IMR-90 (cell line): ENCODE data around the gene TPRX2. TPM values are rescaled to one million over a fixed set of nuclear protein-coding genes. Genes with fewer than 3 reads are reported as not detected.

Experiments
- ATAC-seq: fragments of 200-7000 bp; cut with Tn5 transposase; 2 replicates; pipeline ENCODE4 v1.9.1; 2020; ENCODE audit warnings: low read depth, mild to moderate bottlenecking, moderate library complexity
- BruUV-seq: library from RNA; stranded (reverse); fragments of 400-500 nt; replicated peaks from 2 replicates; lab custom pipeline; 2021; lab: Mats Ljungman, UMichigan
- CTCF ChIA-PET: fragments of 300-600 bp; formaldehyde crosslinking; extraction: SDS; loops from one replicate; lab custom pipeline; 2021; ENCODE audit warnings: antibody characterized with exemption; lab: Yijun Ruan, JAX
- POLR2A ChIA-PET: fragments of 300-600 bp; sonication (Branson Sonifier 250); formaldehyde crosslinking; loops from one replicate; lab custom pipeline; 2022; ENCODE audit warnings: antibody characterized with exemption; ENCODE audit not compliant: unreplicated experiment; lab: Charles Lee
- DNase-seq: peaks from one replicate; pipeline ENCODE4 v3.0.0; 2013
- H2AFZ ChIP-seq: replicated peaks from 2 replicates; pipeline ENCODE3; 2013; ENCODE audit warnings: low read length, mild to moderate bottlenecking; ENCODE audit not compliant: poor library complexity
- H2AK5ac ChIP-seq: 2 replicates; pipeline ENCODE4 v1.6.1; 2013; ENCODE audit warnings: low read depth, low read length, inconsistent platforms
- H2AK9ac ChIP-seq: replicated peaks from 2 replicates; pipeline ENCODE3; 2013; ENCODE audit warnings: mild to moderate bottlenecking, low read depth, low read length, moderate library complexity; ENCODE audit not compliant: poor library complexity
- H2BK120ac ChIP-seq: 2 replicates; pipeline ENCODE4 v1.6.1; 2013; ENCODE audit warnings: low read depth, low read length, inconsistent platforms
- H2BK15ac ChIP-seq: 3 replicates; pipeline ENCODE4 v1.6.1; 2013; ENCODE audit warnings: low read depth, low read length, inconsistent platforms
- H2BK20ac ChIP-seq: 2 replicates; pipeline ENCODE4 v1.6.1; 2013; ENCODE audit warnings: low read depth, mild to moderate bottlenecking, inconsistent platforms, low read length, moderate library complexity
- H2BK5ac ChIP-seq: 2 replicates; pipeline ENCODE4 v1.6.1; 2013; ENCODE audit warnings: mild to moderate bottlenecking, low read depth, low read length, inconsistent platforms; ENCODE audit not compliant: poor library complexity, severe bottlenecking
- H3K14ac ChIP-seq: replicated peaks from 2 replicates; pipeline ENCODE4 v1.6.1; 2013; ENCODE audit warnings: low read depth, low read length, inconsistent platforms
- H3K18ac ChIP-seq: 2 replicates; pipeline ENCODE4 v1.6.1; 2013; ENCODE audit warnings: low read depth, low read length, control low read depth
- H3K23ac ChIP-seq: 2 replicates; pipeline ENCODE4 v1.6.1; 2013; ENCODE audit warnings: low read depth, low read length, inconsistent platforms
- H3K27ac ChIP-seq: 2 replicates; pipeline ENCODE4 v1.5.1; 2013; ENCODE audit warnings: mild to moderate bottlenecking, control low read depth, low read length; ENCODE audit not compliant: insufficient read depth
- H3K27me3 ChIP-seq: 2 replicates; pipeline ENCODE4 v1.6.1; 2013; ENCODE audit warnings: low read length; ENCODE audit not compliant: control insufficient read depth, insufficient read depth
- H3K36me3 ChIP-seq: 2 replicates; pipeline ENCODE4 v1.6.1; 2013; ENCODE audit warnings: low read length, mixed read lengths; ENCODE audit not compliant: control insufficient read depth, insufficient read depth
- H3K4ac ChIP-seq: 2 replicates; pipeline ENCODE4 v1.6.1; 2013; ENCODE audit warnings: low read depth, low read length, inconsistent platforms
- H3K4me1 ChIP-seq: 2 replicates; pipeline ENCODE4 v1.6.1; 2013; ENCODE audit warnings: low read length, mixed read lengths; ENCODE audit not compliant: control insufficient read depth, insufficient read depth
- H3K4me2 ChIP-seq: 2 replicates; pipeline ENCODE4 v1.6.1; 2013; ENCODE audit warnings: low read depth, mild to moderate bottlenecking, control low read depth, low read length, moderate library complexity
- H3K4me3 ChIP-seq: 2 replicates; pipeline ENCODE4 v1.5.1; 2013; ENCODE audit warnings: low read depth, mild to moderate bottlenecking, control low read depth, low read length, moderate library complexity; ENCODE audit not compliant: insufficient read depth
- H3K56ac ChIP-seq: 2 replicates; pipeline ENCODE4 v1.6.1; 2013; ENCODE audit warnings: low read length, inconsistent platforms; ENCODE audit not compliant: insufficient read depth; ENCODE audit errors: extremely low read depth
- H3K79me1 ChIP-seq, 2 experiments: 2 replicates each; pipeline ENCODE4 v1.6.1; 2013; ENCODE audit warnings: low read length in 2 of 2, inconsistent platforms in 1 of 2, low read depth in 1 of 2
- H3K9ac ChIP-seq: 2 replicates; pipeline ENCODE4 v1.6.1; 2013; ENCODE audit warnings: low read depth, low read length, control low read depth
- H3K9me1 ChIP-seq: 2 replicates; pipeline ENCODE4 v1.6.1; 2013; ENCODE audit warnings: low read length, inconsistent platforms; ENCODE audit not compliant: insufficient read depth
- H3K9me3 ChIP-seq: 2 replicates; pipeline ENCODE4 v1.6.1; 2013; ENCODE audit warnings: low read length; ENCODE audit not compliant: control insufficient read depth, insufficient read depth
- H4K20me1 ChIP-seq: 2 replicates; pipeline ENCODE4 v1.6.1; 2013; ENCODE audit warnings: low read length, inconsistent platforms; ENCODE audit not compliant: insufficient read depth
- H4K5ac ChIP-seq: 2 replicates; pipeline ENCODE4 v1.6.1; 2013; ENCODE audit warnings: mild to moderate bottlenecking, low read depth, low read length, control low read depth
- H4K8ac ChIP-seq, 2 experiments: 2 replicates each; pipeline ENCODE4 v1.6.1; 2013; ENCODE audit warnings: low read depth in 2 of 2, low read length in 2 of 2, control low read depth in 1 of 2, inconsistent platforms in 1 of 2
- H4K91ac ChIP-seq: 2 replicates; pipeline ENCODE4 v1.6.1; 2013; ENCODE audit warnings: low read depth, low read length, inconsistent platforms; ENCODE audit not compliant: insufficient read depth
- BHLHE40 ChIP-seq: fragments of 150-350 bp; IDR thresholded peaks from 2 replicates; pipeline ENCODE4 v1.6.1; 2016; ENCODE audit warnings: mild to moderate bottlenecking, low read depth, low read length
- CEBPB ChIP-seq: IDR thresholded peaks from 2 replicates; pipeline ENCODE4 v1.6.1; 2012; ENCODE audit warnings: low read depth, low read length, improper control_type of control experiment
- CHD1 ChIP-seq: IDR thresholded peaks from 2 replicates; pipeline ENCODE4 v1.6.1; 2012; ENCODE audit warnings: low read depth, low read length, improper control_type of control experiment
- CTCF ChIP-seq: conservative IDR thresholded peaks from 2 replicates; pipeline ENCODE4 v1.5.1; 2012; ENCODE audit warnings: mild to moderate bottlenecking, low read depth, low read length, improper control_type of control experiment
- FOS ChIP-seq: fragments of 150-350 bp; IDR thresholded peaks from 2 replicates; pipeline ENCODE4 v1.6.1; 2016; ENCODE audit warnings: low read depth, low read length
- MAFK ChIP-seq: IDR thresholded peaks from 2 replicates; pipeline ENCODE4 v1.6.1; 2012; ENCODE audit warnings: low read depth, low read length, improper control_type of control experiment
- MAZ ChIP-seq: IDR thresholded peaks from 2 replicates; pipeline ENCODE4 v1.6.1; 2012; ENCODE audit warnings: low read depth, mild to moderate bottlenecking, low read length, improper control_type of control experiment, moderate library complexity, borderline replicate concordance
- NFE2L2 ChIP-seq: fragments of 150-350 bp; IDR thresholded peaks from 2 replicates; pipeline ENCODE4 v1.6.1; 2016; ENCODE audit warnings: low read depth, mild to moderate bottlenecking, low read length
- POLR2A ChIP-seq: IDR thresholded peaks from 2 replicates; pipeline ENCODE4 v1.6.1; 2012; ENCODE audit warnings: mild to moderate bottlenecking, low read depth, low read length
- RAD21 ChIP-seq: IDR thresholded peaks from 2 replicates; pipeline ENCODE4 v1.6.1; 2012; ENCODE audit warnings: low read length, improper control_type of control experiment
- RCOR1 ChIP-seq: IDR thresholded peaks from 2 replicates; pipeline ENCODE4 v1.6.1; 2012; ENCODE audit warnings: mild to moderate bottlenecking, low read length, improper control_type of control experiment; ENCODE audit not compliant: insufficient replicate concordance
- RFX5 ChIP-seq: IDR thresholded peaks from 2 replicates; pipeline ENCODE4 v1.8.0; 2012; ENCODE audit warnings: low read depth, mild to moderate bottlenecking, low read length, moderate library complexity
- SMC3 ChIP-seq: fragments of 150-350 bp; IDR thresholded peaks from 2 replicates; pipeline ENCODE4 v1.6.1; 2016; ENCODE audit warnings: low read depth, mild to moderate bottlenecking, antibody characterized with exemption, low read length, moderate library complexity
- WGBS, 2 experiments: methylation state at CpG; one replicate each; pipeline versions ENCODE4 v1.1.5 to v1.1.7; 2013; ENCODE audit warnings: missing lambda C conversion rate in 2 of 2; ENCODE audit not compliant: insufficient read length in 1 of 2; ENCODE audit errors: extremely low coverage in 2 of 2; 5-methylcytosine and 5-hydroxymethylcytosine counted together
- dilution Hi-C: fragments of 300-500 bp; cut with HindIII; formaldehyde crosslinking; loops from one replicate; pipeline ENCODE4 v1.14.3; 2018; ENCODE audit warnings: low sequenced_read_pairs; ENCODE audit not compliant: unreplicated experiment
- in situ Hi-C: fragments of 300-500 bp; cut with MboI; formaldehyde crosslinking; loops from 3 replicates; pipeline ENCODE4 v1.14.3; 2019; ENCODE audit warnings: low sequenced_read_pairs, inconsistent platforms, mixed read lengths
- intact Hi-C: fragments of 100-400 bp; cut with micrococcal nuclease; formaldehyde crosslinking; loops from 2 replicates; pipeline ENCODE4 v1.10.0; 2022
- polyA plus RNA-seq, 3 experiments: library from polyadenylated mRNA; depleted of rRNA; stranded (reverse); fragments of >200 nt; gene quantifications; 2 replicates each; pipeline ENCODE4 v1.2.3, GENCODE V29; 2012; ENCODE audit warnings: low replicate concordance in 1 of 3
- total RNA-seq: library from RNA; depleted of rRNA; stranded (reverse); fragments of >200 nt; gene quantifications from 2 replicates; pipeline ENCODE4 v1.2.3, GENCODE V29; 2012
- TF ChIP-seq, protein P1 (sequence below): fragments of 150-350 bp; IDR thresholded peaks from 2 replicates; pipeline ENCODE4 v1.6.1; 2016; ENCODE audit warnings: low read depth, mild to moderate bottlenecking, low read length, moderate library complexity, borderline replicate concordance

Gene TPRX2
- total and polyA plus RNA-seq, 2 of the 4 experiments (the other 2 are of a cell fraction), result not detected

DNA sequence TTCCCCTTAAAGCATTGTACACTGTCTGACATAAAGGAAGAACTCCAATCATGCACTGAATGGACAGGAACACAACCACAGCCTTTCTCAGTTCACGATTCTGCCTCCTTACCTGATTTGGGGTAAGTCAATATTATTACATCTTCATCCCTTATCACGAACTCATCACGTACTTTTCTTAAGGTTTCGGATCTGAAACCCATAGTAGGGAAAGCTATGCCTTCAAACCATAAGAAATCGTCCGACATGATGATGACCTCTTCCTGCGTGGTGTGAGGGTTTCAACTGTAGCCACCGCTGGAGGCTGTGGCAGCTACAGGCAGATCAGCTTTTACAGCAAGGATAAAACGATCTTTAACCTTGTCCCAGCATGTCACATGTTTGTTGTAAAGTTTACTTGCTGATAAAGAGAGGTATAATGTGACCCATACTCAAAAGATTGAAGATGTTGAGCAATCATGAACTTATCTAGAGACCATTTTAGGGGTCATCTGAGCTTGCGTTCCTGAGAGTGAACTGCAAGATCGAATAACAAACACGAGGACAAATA, 27.1 kb downstream of the TPRX2 start, which contains the start of gene SULT2A1:
TSS of gene SULT2A1 (minus strand) at position 306 of the 550 bp plus-strand sequence. CDS start at position 248, 58 bp downstream.
- Histone ChIP-seq H2BK15ac (no peak within 1 kb of the TSS), H3K4me3 (no peak within 1 kb of the TSS), H3K4ac (no peak within 1 kb of the TSS), H3K4me1 (no peaks in the 10 kb centered on the region), H3K9me1 (no peaks in the 10 kb centered on the region), H2BK5ac (no peak within 1 kb of the TSS), H3K36me3 (no peaks in the 10 kb centered on the region), H3K9me3 (no peaks in the 10 kb centered on the region; the same call in 1 of the 2 replicates), H3K4me2 (no peak within 1 kb of the TSS), H3K18ac (no peak within 1 kb of the TSS), H2BK120ac (no peak within 1 kb of the TSS), H4K20me1 (no peaks in the 10 kb centered on the region), H2BK20ac (no peak within 1 kb of the TSS), H4K5ac (no peak within 1 kb of the TSS), H3K9ac (no peak within 1 kb of the TSS), H3K27me3 (0 out of 2 replicates have a peak, but pooled peaks cover 3% of the 10 kb centered on the region), H4K91ac (no peak within 1 kb of the TSS), H3K14ac (no peak within 1 kb of the TSS), H2AK9ac (no peak within 1 kb of the TSS), H3K56ac (no peak within 1 kb of the TSS), H2AFZ (no peak within 1 kb of the TSS), H3K27ac (no peak within 1 kb of the TSS), H3K79me1 (no peaks in the 10 kb centered on the region), H4K8ac (no peak within 1 kb of the TSS), H3K23ac (no peak within 1 kb of the TSS), H2AK5ac (no peak within 1 kb of the TSS)
- CTCF ChIA-PET, result no interaction called here
- WGBS, 2 experiments, result no CpG with 5 or more reads among the region's 12 CpGs
- POLR2A ChIA-PET, result no interaction called here
- ATAC-seq (no peak), DNase-seq (no peak)
- intact Hi-C loops, result no loop called here
- in situ Hi-C loops, result no loop called here
- no TSS peak for BruUV-seq
- TF ChIP-seq CHD1 (no peak), CTCF (no peak), RCOR1 (no peak), RAD21 (no peak), MAZ (no peak), BHLHE40 (no peak), RFX5 (no peak), MAFK (no peak), POLR2A (no peak), NFE2L2 (no peak), SMC3 (no peak), FOS (no peak), CEBPB (no peak)
- TF ChIP-seq, protein P1, sequence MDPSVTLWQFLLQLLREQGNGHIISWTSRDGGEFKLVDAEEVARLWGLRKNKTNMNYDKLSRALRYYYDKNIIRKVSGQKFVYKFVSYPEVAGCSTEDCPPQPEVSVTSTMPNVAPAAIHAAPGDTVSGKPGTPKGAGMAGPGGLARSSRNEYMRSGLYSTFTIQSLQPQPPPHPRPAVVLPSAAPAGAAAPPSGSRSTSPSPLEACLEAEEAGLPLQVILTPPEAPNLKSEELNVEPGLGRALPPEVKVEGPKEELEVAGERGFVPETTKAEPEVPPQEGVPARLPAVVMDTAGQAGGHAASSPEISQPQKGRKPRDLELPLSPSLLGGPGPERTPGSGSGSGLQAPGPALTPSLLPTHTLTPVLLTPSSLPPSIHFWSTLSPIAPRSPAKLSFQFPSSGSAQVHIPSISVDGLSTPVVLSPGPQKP, result no peak
- dilution Hi-C loops, result no loop called here
